ENCODE results near the gene IMMT.

The IMMT gene

DNA sequence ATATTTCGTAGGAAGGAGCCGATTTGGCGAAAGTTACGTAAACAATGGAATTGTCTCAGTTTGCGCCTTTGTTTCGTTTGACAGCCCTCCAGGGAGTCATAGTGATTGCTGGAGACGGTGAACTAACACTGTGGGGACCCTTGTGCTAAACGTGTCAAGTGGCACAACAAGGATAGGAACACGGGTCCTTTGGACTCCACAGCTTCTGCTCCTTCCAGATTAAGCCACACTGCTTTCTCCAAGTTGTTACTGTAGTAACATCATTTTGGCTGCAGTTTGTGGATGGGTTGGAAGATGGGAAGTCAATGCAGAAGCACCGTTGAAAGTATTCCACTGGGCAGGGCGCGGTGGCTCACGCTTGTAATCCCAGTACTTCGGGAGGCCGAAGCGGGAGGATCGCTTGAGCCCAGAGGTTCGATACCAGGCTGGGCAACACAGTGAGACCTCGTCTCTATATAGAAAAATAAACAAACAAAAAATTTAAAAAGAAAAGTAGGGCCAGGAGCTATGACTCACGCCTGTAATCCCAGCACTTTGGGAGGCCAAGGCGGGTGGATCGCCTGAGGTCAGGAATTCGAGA lies 636 bp upstream of the IMMT start:
- no peak for DNase-seq

DNA sequence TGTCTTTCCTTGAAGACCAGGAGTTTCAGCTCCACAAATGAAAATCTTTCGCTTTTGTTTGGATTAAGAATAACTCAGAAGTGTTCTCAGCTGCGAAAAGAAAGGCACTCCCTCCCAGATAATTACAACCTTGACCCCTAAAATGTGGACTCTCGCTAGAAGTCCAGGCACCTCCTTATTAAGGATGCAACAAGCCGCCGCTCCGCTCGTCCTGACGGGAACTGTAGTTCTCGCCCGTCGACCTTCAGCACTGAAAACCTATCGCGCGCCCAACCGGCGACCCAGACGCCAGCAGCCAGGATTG lies 559 bp downstream of the IMMT start:
- no peak for DNase-seq

DNA sequence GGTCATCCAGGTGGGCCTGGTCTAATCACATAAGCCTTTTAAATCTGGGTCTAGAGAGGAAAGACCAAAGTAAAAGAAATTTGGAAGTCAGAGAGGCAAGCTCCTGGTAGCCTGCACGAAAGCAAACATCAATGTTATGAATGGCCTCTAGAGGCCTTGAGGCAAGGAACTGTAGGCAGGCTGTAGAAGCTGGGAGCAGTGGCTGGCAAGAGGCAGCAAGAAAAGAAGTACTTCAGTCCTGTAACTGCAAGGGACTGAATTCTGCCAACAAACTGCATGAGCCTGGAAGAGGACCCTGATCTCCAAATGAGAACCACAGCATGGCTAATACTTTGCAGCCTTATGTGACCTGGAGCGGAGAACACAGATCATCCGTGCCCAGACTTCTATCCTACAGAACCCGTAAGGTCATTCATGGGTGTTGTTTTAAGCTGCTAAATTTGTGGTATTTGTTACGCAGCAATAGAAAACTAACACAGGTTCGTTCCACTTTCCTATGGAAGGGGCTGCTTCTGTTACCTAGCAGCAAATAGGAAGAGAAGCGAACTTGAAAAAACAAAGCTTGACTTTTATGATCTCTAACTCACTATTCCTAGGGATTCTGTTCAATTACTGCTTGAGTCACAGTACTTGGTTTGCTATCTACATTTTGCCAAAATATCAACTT lies 1.2 kb downstream of the IMMT start:
- DNase-seq: no peak

DNA sequence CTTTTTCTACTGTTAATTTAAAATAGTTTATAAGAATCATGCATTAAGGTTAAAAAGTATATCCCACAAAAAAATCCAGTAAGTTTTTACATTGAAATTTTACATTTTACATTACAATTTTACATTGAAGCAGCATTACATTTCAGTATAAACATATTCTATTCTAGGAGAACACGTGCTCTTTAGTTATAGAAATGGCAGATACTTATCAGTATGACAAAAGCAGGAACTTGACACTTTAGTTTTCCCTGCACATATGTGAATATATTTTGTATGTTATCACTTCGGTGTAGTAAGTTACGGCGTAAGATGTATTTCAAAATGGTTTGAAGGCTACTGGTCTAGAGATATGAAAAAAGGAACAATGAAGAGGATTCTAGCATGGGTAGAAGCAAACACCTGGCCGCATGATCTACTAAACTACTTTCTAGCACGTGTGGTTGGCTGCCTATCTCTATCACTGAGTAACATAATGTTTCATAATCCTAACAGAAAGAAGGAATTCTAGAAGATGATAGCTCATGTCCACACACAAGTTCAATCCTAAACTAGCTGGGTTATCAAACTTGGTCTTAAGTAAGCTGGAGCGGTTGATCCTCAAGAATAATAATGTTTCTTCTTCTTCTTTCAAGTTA lies 5.4 kb downstream of the IMMT start:
- no peak for DNase-seq

DNA sequence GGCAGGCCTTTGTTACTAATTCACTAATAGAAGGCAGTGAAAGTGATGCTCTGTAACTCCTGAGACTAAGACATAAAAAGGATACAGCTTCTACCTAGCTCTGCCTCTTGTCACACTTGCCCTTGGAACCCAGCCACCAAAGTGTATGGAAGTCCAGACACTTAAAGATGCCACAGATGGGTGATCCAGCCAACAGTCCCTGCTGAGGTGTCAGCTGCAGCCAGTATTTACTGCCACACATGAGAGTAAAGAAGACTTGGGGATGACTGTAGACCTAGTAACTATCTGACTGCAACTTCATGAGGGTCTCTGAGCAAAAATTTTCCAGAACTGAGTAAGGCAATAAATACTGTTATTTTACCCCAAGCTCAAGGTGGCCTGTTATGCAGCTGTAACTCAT lies 8.8 kb downstream of the IMMT start:
- DNase-seq: no peak

DNA sequence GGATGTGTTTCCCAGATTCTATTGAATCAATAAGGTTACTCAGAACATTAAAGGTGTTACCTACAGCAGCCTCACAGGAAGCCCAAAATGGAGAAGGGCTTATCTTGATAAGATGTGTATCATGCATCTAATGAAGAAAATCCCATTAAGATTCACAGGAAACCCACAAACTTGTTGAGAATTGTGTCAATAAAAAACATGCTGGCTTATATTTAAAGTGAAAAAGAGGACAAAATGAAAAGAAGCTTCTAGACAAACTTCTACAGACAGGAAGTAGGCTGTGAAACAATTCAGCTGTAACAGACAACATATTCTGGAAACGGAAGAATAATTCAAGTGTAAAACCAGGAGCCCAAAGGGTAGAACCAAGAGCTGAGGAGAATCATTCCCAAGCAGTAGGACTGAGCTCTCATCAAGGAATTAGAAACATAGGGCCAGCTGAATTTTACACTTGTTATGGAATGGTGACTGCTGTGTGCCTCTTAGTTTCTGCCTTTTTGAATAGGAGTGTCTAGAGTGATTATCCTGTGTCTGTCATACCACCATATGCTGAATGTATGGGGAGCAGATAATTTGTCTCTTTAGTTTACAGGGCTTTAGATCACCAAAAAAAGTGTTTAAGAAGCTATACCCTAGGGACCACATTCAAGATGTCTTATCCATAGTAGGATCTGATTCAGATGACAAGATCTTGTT lies 9.6 kb downstream of the IMMT start:
- DNase-seq: no peak

DNA sequence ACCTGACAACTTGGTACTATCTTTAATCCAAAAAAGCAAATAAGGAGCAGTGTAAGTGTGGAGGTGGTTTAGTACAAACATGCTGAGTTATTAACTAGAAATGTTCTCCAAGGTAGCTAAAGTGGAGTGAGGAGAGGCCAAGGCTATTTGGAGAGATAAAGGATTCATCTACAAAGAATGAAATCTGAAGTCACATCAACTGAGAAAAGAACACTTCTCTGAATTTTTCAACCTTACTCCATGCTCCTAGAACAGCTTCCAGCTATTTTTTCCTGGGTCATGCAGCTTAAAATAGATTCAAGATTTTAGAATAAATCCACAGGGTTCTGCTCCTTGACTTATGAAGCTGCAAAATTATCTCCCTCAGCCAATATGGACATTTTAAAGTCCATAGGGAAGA lies 18.7 kb downstream of the IMMT start:
- DNase-seq: no peak

DNA sequence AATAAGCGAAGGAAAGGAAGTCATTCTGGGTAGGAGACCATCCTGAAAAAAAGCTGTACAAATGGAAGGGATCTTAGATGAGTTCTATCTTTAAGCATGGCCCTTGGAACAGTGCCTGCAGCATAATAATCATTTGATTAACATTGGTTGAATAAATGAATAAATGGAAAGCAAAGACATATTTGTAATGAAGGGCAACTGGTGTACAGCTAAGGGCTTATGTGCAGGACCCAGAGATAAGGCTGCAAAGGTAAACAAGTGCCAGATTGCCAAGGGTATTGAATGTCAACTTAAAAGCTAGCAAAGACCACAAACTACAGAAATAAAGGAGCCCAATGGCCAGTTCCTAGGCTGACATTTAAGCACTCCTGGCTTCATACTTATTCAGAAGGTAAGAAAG lies 19.4 kb downstream of the IMMT start:
- DNase-seq: no peak

DNA sequence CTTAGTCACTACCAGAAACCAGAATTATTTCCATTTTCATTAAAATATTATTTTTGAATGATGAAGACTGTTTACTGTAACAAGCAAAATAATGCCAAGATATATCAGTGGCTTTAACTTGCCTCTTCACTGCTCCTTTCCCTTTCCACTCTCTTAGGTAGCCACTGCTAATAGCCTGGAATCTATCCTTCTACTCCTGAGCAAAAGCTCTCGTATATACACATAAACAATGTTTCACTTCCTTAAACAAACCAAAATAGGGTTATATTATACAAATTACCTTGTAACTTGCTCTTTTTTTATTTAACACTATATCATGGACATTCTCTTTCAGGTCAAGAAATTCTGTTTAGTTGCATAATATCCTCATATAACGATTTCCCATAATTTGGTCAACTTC lies 20.8 kb downstream of the IMMT start:
- DNase-seq: no peak

DNA sequence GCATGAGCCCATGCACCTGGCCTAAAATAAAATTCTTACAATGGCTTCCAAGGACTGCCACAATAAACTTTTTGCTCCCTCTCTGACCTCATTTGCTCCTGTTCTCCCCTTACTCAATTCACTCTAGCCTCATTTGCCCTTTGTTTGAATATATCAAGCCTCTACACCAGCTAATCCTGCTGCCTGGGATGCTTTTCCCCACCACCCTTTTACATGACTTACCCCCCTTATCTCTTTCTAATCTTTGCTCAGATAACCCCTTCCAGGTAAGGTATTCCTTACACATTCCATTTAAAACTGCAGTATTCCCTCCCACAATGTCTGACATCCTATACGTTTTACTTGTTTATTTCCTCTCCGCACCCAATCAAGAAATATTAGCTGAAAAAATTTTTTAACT lies 22.7 kb downstream of the IMMT start:
- DNase-seq: no peak

DNA sequence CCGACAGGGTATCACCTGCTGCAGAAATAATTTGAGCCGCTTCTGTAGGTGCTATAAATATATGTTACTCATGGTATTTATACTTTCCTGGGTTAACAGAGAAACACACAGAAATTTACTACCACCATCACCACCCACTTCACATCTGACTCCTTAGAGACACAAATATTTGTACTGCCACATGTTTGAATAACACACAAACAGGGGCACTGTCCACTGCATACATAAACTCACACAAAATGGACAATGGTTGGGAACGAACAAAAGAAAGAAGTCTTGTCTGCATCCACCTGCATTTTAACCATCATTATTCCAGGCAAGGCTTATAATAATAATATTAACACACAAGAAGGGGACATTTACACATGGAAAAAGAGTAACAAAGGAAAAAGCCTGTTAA lies 24.0 kb downstream of the IMMT start:
- DNase-seq: no peak

DNA sequence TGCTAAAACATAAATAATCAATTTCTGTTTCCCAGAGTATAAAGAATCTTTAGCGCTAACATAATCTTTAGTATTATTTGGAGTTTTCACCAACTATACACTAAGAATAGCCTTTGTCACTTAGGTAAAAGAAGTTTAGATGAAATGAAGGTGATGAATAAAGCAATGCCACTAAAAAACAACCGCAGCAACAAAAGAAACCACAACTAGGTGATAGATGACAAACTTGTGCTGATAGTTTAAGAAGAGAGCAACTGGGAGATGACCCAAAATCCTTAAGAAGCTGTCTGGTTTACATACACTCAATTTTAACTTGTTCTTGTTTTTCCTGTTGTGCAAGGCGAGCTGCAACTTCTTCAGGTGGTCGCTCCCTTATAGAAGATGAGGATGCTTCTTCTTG lies 24.8 kb downstream of the IMMT start:
- DNase-seq: no peak

DNA sequence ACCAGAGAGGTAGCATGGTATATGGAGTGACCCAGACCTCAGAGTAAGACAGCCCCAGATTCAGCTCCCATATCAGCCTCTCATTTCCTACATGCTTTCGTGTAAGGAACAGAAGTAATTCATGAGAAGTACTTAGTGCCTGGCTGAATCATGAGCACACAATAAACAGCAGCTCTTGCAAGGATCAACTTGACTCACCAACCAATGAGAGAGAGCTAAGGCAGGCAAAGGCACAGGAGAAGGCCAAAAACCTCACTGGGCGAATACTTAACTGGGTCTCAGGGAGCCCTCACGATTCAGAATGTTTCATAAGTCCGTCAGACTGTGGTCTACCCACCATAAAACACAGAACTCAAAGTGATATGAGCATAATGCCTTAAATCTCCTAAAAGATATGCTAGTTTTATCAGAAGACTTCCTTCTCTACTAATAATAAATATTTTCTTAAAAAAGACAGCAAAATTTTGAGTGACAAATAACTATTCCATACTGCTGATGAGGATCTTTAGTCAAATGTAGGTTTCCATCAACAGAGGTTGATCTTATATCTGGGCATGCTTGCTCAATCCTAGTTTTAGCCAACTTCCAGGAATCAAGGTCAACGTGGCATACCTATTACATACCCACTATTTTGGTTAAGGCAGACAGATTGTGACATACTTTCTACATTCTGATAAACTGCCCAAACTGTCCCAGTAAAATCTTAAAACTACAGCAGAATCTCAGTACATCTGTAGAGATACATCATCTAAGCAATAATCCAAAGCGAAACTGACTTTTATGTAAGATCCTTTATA lies 34.9 kb downstream of the IMMT start:
- no peak for DNase-seq

DNA sequence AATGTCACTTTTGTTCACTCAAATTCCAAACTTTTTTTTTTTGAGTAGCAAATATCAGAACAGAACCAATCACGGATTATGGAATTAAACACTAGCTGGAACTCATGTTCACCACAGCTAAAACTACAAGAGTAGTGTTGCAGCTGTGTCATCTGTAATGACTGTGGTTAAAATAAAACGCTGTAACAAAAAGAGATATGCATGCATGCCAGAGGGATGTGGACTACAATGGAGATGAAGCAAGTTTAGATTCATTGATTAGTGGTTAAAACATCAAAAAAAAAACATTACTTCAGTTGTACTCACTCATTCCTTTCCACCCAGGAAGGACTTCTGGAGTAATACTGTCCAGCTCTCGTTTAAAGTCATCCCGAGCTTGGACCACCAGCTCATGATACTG lies 37.0 kb downstream of the IMMT start:
- DNase-seq: no peak

DNA sequence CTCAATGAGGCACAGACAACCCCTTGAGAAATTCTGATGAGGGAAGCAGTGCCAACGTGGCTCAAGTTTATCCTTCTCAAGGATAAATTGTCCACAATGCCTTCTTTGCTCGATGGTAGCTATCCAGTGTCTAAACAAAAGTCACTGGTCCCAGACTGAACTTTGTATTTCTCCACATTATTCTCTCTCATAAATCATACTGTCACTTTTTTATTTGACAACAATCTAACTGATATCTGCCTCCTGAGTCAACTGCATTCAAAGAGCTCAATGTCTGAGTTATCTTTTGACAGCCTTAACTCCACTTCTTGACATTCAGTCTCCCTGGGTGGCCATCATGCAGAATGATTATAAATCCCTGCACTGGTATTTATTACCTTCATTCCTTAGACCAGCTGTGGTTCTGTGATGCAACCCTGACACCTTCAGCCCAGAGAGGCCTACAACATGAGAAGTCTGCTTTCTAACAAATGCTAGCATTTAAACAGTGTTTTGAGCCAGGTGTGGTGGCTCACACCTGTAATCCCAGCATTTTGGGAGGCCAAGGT lies 38.2 kb downstream of the IMMT start:
- no peak for DNase-seq

DNA sequence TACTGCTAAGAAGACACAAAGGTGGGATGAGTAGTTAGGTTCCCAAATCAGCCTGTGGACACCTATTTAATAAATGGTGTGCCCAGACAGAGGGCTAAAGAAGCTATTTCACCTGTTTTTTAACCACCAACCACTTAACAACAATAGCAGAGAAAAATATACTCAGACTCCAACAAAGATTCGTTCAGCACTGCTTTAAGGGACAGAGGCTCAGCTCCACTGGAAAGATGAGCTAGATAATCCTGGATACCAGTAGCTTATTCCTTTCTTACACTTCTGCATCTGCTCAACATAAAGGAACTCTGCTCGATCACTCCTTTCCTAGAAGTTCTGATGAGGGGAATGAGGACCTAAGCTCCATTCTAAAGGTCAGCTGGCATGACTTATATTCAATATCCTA lies 44.8 kb downstream of the IMMT start:
- no peak for DNase-seq

DNA sequence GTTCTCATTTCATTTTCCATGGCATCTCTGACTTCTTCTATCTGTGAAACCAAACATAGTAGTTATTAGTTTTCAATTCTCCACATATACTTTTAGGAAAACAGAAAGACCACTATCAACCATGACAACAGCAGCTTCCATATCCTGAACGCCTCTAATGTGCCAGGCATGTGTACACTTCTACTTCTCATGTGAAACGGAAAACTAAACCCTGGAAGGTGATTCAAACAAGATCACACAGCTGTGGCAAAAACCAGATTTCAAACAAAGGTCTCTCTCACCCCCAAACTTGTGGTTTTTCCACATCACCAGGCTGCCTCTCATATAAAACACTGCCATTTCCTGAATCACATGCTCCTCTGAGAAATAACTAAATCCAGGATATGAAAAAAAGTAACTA lies 47.5 kb downstream of the IMMT start:
- DNase-seq: no peak

DNA sequence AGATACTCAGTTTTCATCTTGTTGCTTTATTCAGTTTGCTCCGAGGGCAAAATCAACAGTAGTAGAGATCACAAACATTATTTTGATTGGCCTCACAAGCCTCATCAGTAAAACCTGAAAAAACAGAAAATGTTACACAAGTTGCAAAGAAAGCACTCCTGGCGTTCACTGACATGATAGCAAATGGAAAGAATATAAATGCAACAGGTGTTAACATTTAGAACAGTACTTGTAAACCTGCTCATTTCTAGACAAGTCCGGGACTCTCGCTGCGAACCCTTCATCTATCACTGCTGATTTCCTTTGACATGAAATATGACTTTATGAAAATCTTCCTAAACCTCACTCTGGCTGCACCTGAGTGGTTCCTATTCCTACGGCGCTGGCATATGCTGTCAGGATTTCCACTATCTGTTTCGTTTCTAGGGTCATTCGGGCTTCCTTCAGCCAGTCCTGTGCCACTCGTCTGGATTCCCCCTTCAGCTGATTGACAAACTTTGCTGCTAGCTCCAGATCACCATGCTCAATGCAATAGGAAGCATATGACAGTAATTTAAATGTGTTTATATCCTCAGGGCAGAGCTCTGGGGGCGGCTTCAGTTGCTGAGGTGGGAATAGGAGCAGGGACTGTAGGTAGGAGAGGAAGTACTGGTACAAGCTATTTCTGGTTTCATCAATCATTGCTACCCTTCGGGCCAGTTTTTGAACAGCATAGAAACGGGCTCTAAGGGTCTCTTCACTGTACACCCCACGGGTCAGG lies 51.2 kb downstream of the IMMT start:
- no peak for DNase-seq

DNA sequence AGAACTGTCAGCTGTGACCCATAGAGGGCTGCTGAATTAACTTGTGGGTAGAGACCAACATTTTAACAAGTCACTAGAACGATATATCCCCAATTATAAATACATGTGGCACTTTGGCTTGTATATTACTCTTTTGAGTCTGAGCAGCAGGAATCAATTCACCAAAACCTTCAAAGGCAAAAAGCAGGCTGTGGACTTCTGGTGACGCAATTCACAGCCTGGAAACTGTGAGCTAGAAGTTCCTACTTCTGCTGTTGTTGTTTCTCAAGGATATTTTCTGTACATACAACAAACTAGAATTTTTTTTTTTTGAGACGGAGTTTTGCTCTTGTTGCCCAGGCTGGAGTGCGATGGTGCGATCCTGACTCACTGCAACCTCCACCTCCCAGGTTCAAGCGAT lies 52.0 kb downstream of the IMMT start:
- no peak for DNase-seq

DNA sequence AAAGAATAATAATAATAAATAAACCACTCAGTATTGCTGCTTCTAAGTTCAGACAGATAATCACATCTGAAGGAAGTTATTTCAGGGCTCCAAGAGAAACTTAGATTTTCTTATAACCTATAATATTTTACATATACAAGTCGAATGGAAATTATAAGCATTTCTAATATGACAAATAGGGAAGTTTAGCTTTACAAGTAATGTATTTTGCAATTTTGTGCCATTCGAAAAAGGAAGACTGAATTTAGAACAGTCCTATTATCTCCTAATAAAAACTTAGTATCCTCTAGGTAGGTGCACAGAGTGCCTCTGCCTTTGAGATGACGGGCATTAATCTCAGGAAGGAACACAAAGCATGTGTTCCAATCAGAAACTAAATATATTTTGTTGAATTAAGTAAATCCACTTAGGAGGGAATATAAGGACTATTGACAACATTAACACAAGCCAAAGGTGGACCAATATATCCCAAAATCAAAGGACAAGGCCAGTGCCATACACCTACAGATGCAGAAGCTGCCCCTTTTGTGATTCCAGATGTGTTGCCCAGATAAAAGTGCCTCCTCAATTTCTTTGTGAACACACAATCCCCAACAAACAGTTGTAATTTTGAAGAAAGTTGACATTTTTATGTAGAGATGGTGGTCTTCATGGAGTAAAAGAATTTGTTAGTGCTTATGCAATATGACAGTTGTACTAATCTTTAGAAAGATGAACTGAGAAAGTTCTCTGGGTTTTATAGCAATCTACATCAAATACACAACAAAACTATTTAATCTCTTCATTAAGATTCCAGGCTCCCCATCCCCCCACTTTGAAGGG lies 52.6 kb downstream of the IMMT start:
- no peak for DNase-seq

DNA sequence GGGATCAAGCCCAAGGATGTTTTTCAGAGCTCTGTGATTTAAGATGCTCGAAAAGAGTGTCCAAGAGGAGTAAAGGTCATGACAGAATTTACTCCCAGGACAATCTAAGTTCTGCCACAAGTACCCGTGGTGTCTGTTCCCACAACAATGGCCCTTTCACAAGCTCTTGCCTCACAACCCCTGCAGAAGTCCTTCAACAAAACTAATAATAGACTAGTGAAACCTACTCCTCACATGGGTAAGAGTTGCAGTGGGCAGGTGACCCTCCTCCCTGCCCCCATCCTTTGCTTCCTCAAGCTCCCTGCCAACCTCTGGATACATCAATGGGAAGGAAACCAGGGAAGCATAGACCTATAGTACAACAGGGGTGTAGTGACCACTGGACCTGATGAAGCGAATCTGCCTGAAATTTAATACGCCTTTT lies 54.3 kb downstream of the IMMT start:
- no peak for DNase-seq

DNA sequence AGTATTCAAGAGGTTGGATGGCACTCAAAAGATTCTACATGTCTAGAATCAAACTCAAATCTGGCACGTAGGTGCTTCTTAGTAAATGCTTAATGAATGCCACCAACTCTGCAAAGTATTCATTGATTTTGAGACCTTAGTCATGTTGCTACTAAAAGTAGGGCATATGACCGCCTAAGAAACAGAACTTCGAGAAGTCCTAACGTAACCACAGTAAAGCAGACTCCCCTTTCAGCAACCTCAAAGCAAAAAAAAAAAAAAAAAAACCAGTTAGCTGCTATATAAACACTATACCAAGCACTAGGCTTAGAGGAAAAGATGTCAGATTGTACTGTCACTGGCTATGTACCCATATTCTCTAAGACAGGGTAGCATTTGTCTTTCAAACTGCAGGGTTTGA lies 55.3 kb downstream of the IMMT start:
- DNase-seq: no peak

Measured in fibroblast of upper back skin (primary cell).